Liver (tissue), 9 donors: ENCODE measurements around the gene CCR8. TPM values are rescaled to one million over a fixed set of nuclear protein-coding genes. Genes with fewer than 3 reads are reported as not detected.
A peak's percentile ranks its signal among the peaks of the same experiment; 100 is the strongest.

ENCODE experiments used
- DNase-seq: peaks from one replicate; pipeline ENCODE4 v3.0.0-alpha.2; 2017; ENCODE audit warnings: low spot score
- H3K27ac ChIP-seq, 2 donors: one replicate each; pipeline ENCODE4 v1.7.0; 2013; ENCODE audit warnings: inconsistent platforms in 2 of 2, low read length in 2 of 2, control low read depth in 1 of 2, low read depth in 1 of 2, mild to moderate bottlenecking in 1 of 2
- H3K27me3 ChIP-seq, 4 donors: one replicate each; pipeline versions ENCODE4 v1.6.1 to v1.7.0; 2013; ENCODE audit warnings: low read length in 3 of 4, inconsistent platforms in 1 of 4, mild to moderate bottlenecking in 1 of 4, moderate library complexity in 1 of 4; ENCODE audit not compliant: control insufficient read depth in 4 of 4, insufficient read depth in 4 of 4
- H3K36me3 ChIP-seq, 4 donors: one replicate each; pipeline versions ENCODE4 v1.6.1 to v1.7.0; 2013; ENCODE audit warnings: low read length in 3 of 4, mild to moderate bottlenecking in 3 of 4, low read depth in 1 of 4, moderate library complexity in 1 of 4; ENCODE audit not compliant: control insufficient read depth in 4 of 4, insufficient read depth in 3 of 4
- H3K4me1 ChIP-seq, 4 donors: one replicate each; pipeline versions ENCODE4 v1.6.1 to v1.7.0; 2013; ENCODE audit warnings: low read length in 3 of 4, mild to moderate bottlenecking in 3 of 4, moderate library complexity in 1 of 4; ENCODE audit not compliant: control insufficient read depth in 4 of 4, insufficient read depth in 4 of 4
- H3K4me3 ChIP-seq, 3 donors: one replicate each; pipeline versions ENCODE4 v1.6.1 to v1.7.0; 2013; ENCODE audit warnings: low read length in 3 of 3, control low read depth in 1 of 3, low read depth in 1 of 3, mild to moderate bottlenecking in 1 of 3
- H3K9ac ChIP-seq, 2 donors: one replicate each; pipeline ENCODE4 v1.7.0; 2013; ENCODE audit warnings: low read length in 2 of 2, mild to moderate bottlenecking in 2 of 2, moderate library complexity in 2 of 2, control low read depth in 1 of 2, low read depth in 1 of 2
- H3K9me3 ChIP-seq, 4 donors: one replicate each; pipeline versions ENCODE4 v1.6.1 to v1.7.0; 2013; ENCODE audit warnings: low read length in 3 of 4; ENCODE audit not compliant: control insufficient read depth in 4 of 4
- ATF3 ChIP-seq: IDR thresholded peaks from 2 replicates; pipeline ENCODE4 v1.6.1; 2016; ENCODE audit warnings: antibody characterized with exemption
- CTCF ChIP-seq: fragments of 150-350 bp; IDR thresholded peaks from 2 replicates; pipeline ENCODE4 v1.5.1; 2017; ENCODE audit warnings: improper control_type of control experiment, low read depth, low read length; ENCODE audit not compliant: missing input control
- EGR1 ChIP-seq, 2 donors: IDR thresholded peaks; 2 replicates each; pipeline ENCODE4 v1.6.1; 2016 to 2018; ENCODE audit warnings: antibody characterized with exemption in 2 of 2, low read depth in 2 of 2
- FOXA1 ChIP-seq: IDR thresholded peaks from 2 replicates; pipeline ENCODE4 v1.6.1; 2016; ENCODE audit warnings: antibody characterized with exemption
- FOXA2 ChIP-seq: IDR thresholded peaks from 2 replicates; pipeline ENCODE4 v1.6.1; 2016; ENCODE audit warnings: antibody characterized with exemption
- GABPA ChIP-seq, 2 donors: IDR thresholded peaks in 1 of 2; conservative IDR thresholded peaks in 1 of 2; 2 replicates each; pipeline ENCODE4 v1.6.1; 2016; ENCODE audit warnings: antibody characterized with exemption in 2 of 2, mild to moderate bottlenecking in 1 of 2, moderate library complexity in 1 of 2
- HNF4A ChIP-seq, 2 donors: conservative IDR thresholded peaks; 2 replicates each; pipeline ENCODE4 v1.6.1; 2016; ENCODE audit warnings: antibody characterized with exemption in 2 of 2, mild to moderate bottlenecking in 2 of 2
- HNF4G ChIP-seq: IDR thresholded peaks from 2 replicates; pipeline ENCODE4 v1.6.1; 2016; ENCODE audit warnings: antibody characterized with exemption
- JUND ChIP-seq, 2 donors: IDR thresholded peaks; 2 replicates each; pipeline ENCODE4 v1.6.1; 2016; ENCODE audit warnings: antibody characterized with exemption in 2 of 2
- MAX ChIP-seq: IDR thresholded peaks from 2 replicates; pipeline ENCODE4 v1.6.1; 2016; ENCODE audit warnings: antibody characterized with exemption
- NR2F2 ChIP-seq: IDR thresholded peaks from 2 replicates; pipeline ENCODE4 v1.6.1; 2016; ENCODE audit warnings: antibody characterized with exemption
- RAD21 ChIP-seq, 2 donors: IDR thresholded peaks; 2 replicates each; pipeline ENCODE4 v1.6.1; 2016; ENCODE audit warnings: antibody characterized with exemption in 2 of 2, mild to moderate bottlenecking in 2 of 2
- REST ChIP-seq: IDR thresholded peaks from 2 replicates; pipeline ENCODE4 v1.6.1; 2016; ENCODE audit warnings: antibody characterized with exemption, mild to moderate bottlenecking
- RXRA ChIP-seq, 2 donors: IDR thresholded peaks; 2 replicates each; pipeline ENCODE4 v1.6.1; 2017 to 2018; ENCODE audit warnings: antibody characterized with exemption in 2 of 2, mild to moderate bottlenecking in 1 of 2
- SP1 ChIP-seq: IDR thresholded peaks from 2 replicates; pipeline ENCODE4 v1.6.1; 2018; ENCODE audit warnings: antibody characterized with exemption, mild to moderate bottlenecking
- TAF1 ChIP-seq: conservative IDR thresholded peaks from 2 replicates; pipeline ENCODE4 v1.6.1; 2016; ENCODE audit warnings: antibody characterized with exemption, mild to moderate bottlenecking
- YY1 ChIP-seq: IDR thresholded peaks from 2 replicates; pipeline ENCODE4 v1.6.1; 2016; ENCODE audit warnings: antibody characterized with exemption, mild to moderate bottlenecking
- ZBTB33 ChIP-seq: IDR thresholded peaks from 2 replicates; pipeline ENCODE4 v1.6.1; 2016; ENCODE audit warnings: antibody characterized with exemption
- WGBS: extraction: QIAGEN DNeasy Blood & Tissue Kit; methylation state at CpG from one replicate; pipeline ENCODE4 v1.1.7; 2013; 5-methylcytosine and 5-hydroxymethylcytosine counted together
- polyA plus RNA-seq, 2 donors: library from polyadenylated mRNA; stranded (reverse) in 1 of 2; unstranded in 1 of 2; fragments of 200-250 nt in 1 of 2; fragments of >200 nt in 1 of 2; fragmentation: Nextera tagmentation in 1 of 2; extraction: Ambion mirVana in 1 of 2; gene quantifications; one replicate each; pipeline versions ENCODE4 v1.2.1 to v1.2.3, GENCODE V29; 2013 to 2015
- total RNA-seq, 2 donors: library from RNA; depleted of rRNA; stranded (reverse); fragments of >200 nt; gene quantifications; one replicate each; pipeline ENCODE4 v1.2.3, GENCODE V29; 2014
- donor health status: healthy.
- donor health status: healthy.
- donor health status: healthy.
- donor health status: healthy.
- donor health status: healthy.

Gene CCR8
- total and polyA plus RNA-seq, 4 donors: not detected

- Histone ChIP-seq H3K4me3 (peak overlapping the region in 1 of 3 donors; percentile 54), H3K27ac (peak overlapping the region; percentile 43 to 71), H3K36me3 (no peaks in the 10 kb centered on the region), H3K27me3 (no peaks in the 10 kb centered on the region), H3K4me1 (peaks cover 2 to 15% (median 10%) of the 10 kb centered on the region in 4 donors), H3K9ac (no peak overlapping the region), H3K9me3 (peaks cover 0 to 3% (median 2%) of the 10 kb centered on the region in 4 donors)
- whole genome bisulfite sequencing: 38% methylated on average over 2 of the region's 2 CpGs
- TF ChIP-seq FOXA2 (peak; percentile 73), RXRA (IDR thresholded peaks at IDR 0.05) (peak; percentile 94 to 96), ZBTB33 (peak; percentile 88), JUND (IDR thresholded peaks at IDR 0.05) (peak; percentile 97 to 99), RAD21 (IDR thresholded peaks at IDR 0.05) (peak in 1 of 2 donors; percentile 47), SP1 (peak; percentile 97), YY1 (peak; percentile 88), FOXA1 (no peak), REST (peak; percentile 34), MAX (peak; percentile 72), NR2F2 (peak; percentile 92), ATF3 (peak; percentile 97), CTCF (no peak), HNF4A (conservative IDR thresholded peaks at IDR 0.05) (peak; percentile 91 to 95), TAF1 (no peak), EGR1 (IDR thresholded peaks at IDR 0.05; ENCODE audit: low read depth in 2 of 2) (peak in 1 of 2 donors; percentile 14), HNF4G (peak; percentile 75), GABPA (IDR thresholded peaks at IDR 0.05 in 1 of 2, conservative IDR thresholded peaks at IDR 0.05 in 1 of 2) (peak in 1 of 2 donors; percentile 42)
- DNase-seq: no peak
Observed at GRCh38 chr3:39317571-39318169, 11.8 kb upstream of the CCR8 start.
